Measurements from ENCODE around the gene PCNT.

Gene PCNT

GRCh38 chr21:46486481-46487126 is 162.6 kb downstream of the PCNT start:
- DNase-seq = no peak

GRCh38 chr21:46489162-46489663 is 165.3 kb downstream of the PCNT start:
- no peak for DNase-seq

- no peak for DNase-seq
Measured at GRCh38 chr21:46489800-46490199, 165.8 kb downstream of the PCNT start.

- no peak for DNase-seq
Measured at GRCh38 chr21:46491553-46491952, 167.6 kb downstream of the PCNT start.

GRCh38 chr21:46492851-46493250 is 168.9 kb downstream of the PCNT start:
- DNase-seq = no peak

GRCh38 chr21:46493828-46494227 is 169.9 kb downstream of the PCNT start:
- DNase-seq = no peak

Data from NCI-H524 treated with DMSO at 0.1 percent for 48 hours (cell line).